ENCODE results near the gene INPP4B. TPM values are rescaled to one million over a fixed set of nuclear protein-coding genes. Genes with fewer than 3 reads are reported as not detected.

The INPP4B gene
- total RNA-seq, 1 experiment from 2014 or later: 0.07 TPM

DNA sequence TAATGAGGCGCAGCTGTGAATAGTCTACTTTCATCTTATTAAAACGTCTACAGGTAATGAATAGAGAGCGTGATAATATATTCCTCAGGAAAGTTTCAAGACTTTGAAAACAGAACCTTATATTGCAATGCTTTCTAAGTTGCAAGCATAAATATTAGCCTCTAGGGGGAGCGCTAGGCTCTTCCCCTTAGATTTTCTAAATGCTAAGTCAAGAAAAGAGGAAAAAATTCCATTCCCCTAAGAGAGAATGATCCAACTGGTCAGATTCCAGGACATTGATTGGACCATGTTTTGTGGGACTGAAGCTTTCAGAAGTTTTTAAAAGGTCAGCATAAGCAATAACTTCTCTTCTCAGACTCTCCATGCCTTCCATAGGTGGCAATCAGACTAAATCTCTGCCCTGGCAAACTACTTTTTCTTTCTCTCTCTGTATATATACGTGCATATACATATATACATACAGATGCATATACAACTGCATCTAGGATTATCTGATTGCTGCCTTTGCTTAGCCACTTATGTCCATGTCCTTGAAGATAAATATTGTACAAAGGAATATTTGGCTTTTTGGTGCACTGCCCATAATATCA, 492.9 kb downstream of the INPP4B start:
- no peak overlapping the region for H3K27ac Mint-ChIP-seq
- no peak overlapping the region for H3K4me2 ChIP-seq (ENCODE audit: insufficient read depth, insufficient read length, low read length)

More for the DNA sequence above, 492.9 kb downstream of the INPP4B start:
- Histone ChIP-seq H2AK5ac (ENCODE audit: insufficient read length, low read length) (no peak overlapping the region), H4K5ac (ENCODE audit: insufficient read length, low read depth, low read length) (no peak overlapping the region), H3K56ac (ENCODE audit: insufficient read length, low read depth, low read length) (no peak overlapping the region), H3K9me3 (ENCODE audit: control insufficient read depth, low read depth, low read length) (no peaks in the 10 kb centered on the region), H3K23me2 (ENCODE audit: insufficient read length, low read depth, low read length, poor library complexity, severe bottlenecking) (no peaks in the 10 kb centered on the region), H3K79me2 (ENCODE audit: insufficient read depth, low read length) (no peaks in the 10 kb centered on the region), H3K79me1 (ENCODE audit: insufficient read depth, low read depth, low read length, poor library complexity, severe bottlenecking) (no peaks in the 10 kb centered on the region), H2AFZ (ENCODE audit: low read length) (no peak overlapping the region), H4K91ac (ENCODE audit: insufficient read length, low read depth, low read length) (no peak overlapping the region), H3K23ac (ENCODE audit: insufficient read length, low read depth, low read length) (no peak overlapping the region), H2BK5ac (ENCODE audit: insufficient read length, low read length) (no peak overlapping the region), H4K20me1 (ENCODE audit: control insufficient read depth, insufficient read depth, insufficient read length) (no peaks in the 10 kb centered on the region), H3K18ac (ENCODE audit: insufficient read length, low read depth, low read length) (no peak overlapping the region), H3K9ac (ENCODE audit: extremely low read depth, insufficient read length, low read length) (no peak overlapping the region), H2BK20ac (ENCODE audit: low read depth, low read length, poor library complexity, severe bottlenecking) (no peak overlapping the region), H3T11ph (ENCODE audit: low read length) (no peak overlapping the region), H3K4ac (ENCODE audit: low read depth, low read length) (no peak overlapping the region), H3K4me1 (ENCODE audit: insufficient read depth, low read length) (no peaks in the 10 kb centered on the region), H2BK12ac (ENCODE audit: insufficient read length, low read depth, low read length) (no peak overlapping the region), H3K27ac (ENCODE audit: insufficient read length, low read depth, low read length) (no peak overlapping the region), H3K14ac (ENCODE audit: insufficient read depth, low read length) (no peak overlapping the region), H2BK15ac (ENCODE audit: low read depth, low read length) (no peak overlapping the region), H3K27me3 (ENCODE audit: insufficient read depth, low read length) (no peaks in the 10 kb centered on the region), H4K8ac (replicated peaks; ENCODE audit: insufficient read length, low read depth, low read length) (no peak overlapping the region), H2BK120ac (ENCODE audit: low read depth, low read length, poor library complexity, severe bottlenecking) (no peak overlapping the region)
- no peak overlapping the region for H3K4me3 Mint-ChIP-seq
- TF ChIP-seq, protein P1, sequence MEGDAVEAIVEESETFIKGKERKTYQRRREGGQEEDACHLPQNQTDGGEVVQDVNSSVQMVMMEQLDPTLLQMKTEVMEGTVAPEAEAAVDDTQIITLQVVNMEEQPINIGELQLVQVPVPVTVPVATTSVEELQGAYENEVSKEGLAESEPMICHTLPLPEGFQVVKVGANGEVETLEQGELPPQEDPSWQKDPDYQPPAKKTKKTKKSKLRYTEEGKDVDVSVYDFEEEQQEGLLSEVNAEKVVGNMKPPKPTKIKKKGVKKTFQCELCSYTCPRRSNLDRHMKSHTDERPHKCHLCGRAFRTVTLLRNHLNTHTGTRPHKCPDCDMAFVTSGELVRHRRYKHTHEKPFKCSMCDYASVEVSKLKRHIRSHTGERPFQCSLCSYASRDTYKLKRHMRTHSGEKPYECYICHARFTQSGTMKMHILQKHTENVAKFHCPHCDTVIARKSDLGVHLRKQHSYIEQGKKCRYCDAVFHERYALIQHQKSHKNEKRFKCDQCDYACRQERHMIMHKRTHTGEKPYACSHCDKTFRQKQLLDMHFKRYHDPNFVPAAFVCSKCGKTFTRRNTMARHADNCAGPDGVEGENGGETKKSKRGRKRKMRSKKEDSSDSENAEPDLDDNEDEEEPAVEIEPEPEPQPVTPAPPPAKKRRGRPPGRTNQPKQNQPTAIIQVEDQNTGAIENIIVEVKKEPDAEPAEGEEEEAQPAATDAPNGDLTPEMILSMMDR (conservative IDR thresholded peaks at IDR 0.05): peak; percentile 87
- H3K4me1 Mint-ChIP-seq: 0 out of 4 replicates have a peak, but pooled peaks cover 0 to 2% of the 10 kb centered on the region in 2 experiments
- WGBS (ENCODE audit: extremely low coverage, insufficient read length, low lambda C conversion rate): no CpG with 5 or more reads among the region's 5 CpGs
- H3K27me3 Mint-ChIP-seq (ENCODE audit: low read depth): no peaks in the 10 kb centered on the region
- H3K36me3 Mint-ChIP-seq (ENCODE audit: insufficient read depth in 1 of 3, low read depth in 3 of 3): no peaks in the 10 kb centered on the region
- DNase-seq: no peak
- H3K9me3 Mint-ChIP-seq: no peaks in the 10 kb centered on the region

Measured in H9 (cell line).